ENCODE results near the gene BID. TPM values are rescaled to one million over a fixed set of nuclear protein-coding genes. Genes with fewer than 3 reads are reported as not detected.

BID gene
- total RNA-seq, 1 experiment from 2014 or later, result 44.4 TPM

- no peaks in the 10 kb centered on the region for H3K27me3 ChIP-seq (ENCODE audit: insufficient read depth, low read depth)
- H3K9me3 ChIP-seq (ENCODE audit: insufficient read depth, low read depth), result no peaks in the 10 kb centered on the region
- no peaks in the 10 kb centered on the region for H3K36me3 ChIP-seq (ENCODE audit: low read depth)
- no peak overlapping the region for H3K27ac ChIP-seq
- H3K79me2 ChIP-seq (ENCODE audit: low read depth), result no peaks in the 10 kb centered on the region
- H3K4me3 ChIP-seq, result no peak overlapping the region
- no peak for DNase-seq
- H2AFZ ChIP-seq, result no peak overlapping the region
- ChIA-PET POLR2A (ENCODE audit: unreplicated experiment) (no interaction called here), CTCF (no interaction called here)
- H3K4me1 ChIP-seq (replicated peaks; ENCODE audit: insufficient read depth), result peaks cover 3% of the 10 kb centered on the region; the same call in 1 of the 2 replicates
- TF ChIP-seq EZH2 (IDR thresholded peaks at IDR 0.05; ENCODE audit: low read depth) (no peak), CTCF (conservative IDR thresholded peaks at IDR 0.05) (no peak)
- H3K4me2 ChIP-seq, result no peak overlapping the region
- BruUV-seq (replicated peaks), result no TSS peak
- intact Hi-C loops (cut with micrococcal nuclease; ENCODE audit: unreplicated experiment), result loop anchor here (5.0 kb wide), 1 partner anchor 45 kb away; no protein-coding TSS in a partner anchor
- no peaks in the 10 kb centered on the region for H3F3A ChIP-seq (ENCODE audit: insufficient read depth, low read depth)
- H4K20me1 ChIP-seq (ENCODE audit: insufficient read depth), result no peaks in the 10 kb centered on the region
- no peaks in the 10 kb centered on the region for H3K9me2 ChIP-seq (ENCODE audit: insufficient read depth)
These were observed 13.0 kb upstream of the BID start for GRCh38 chr22:17787241-17787640.

- no peak overlapping the region for H2AFZ ChIP-seq
- H4K20me1 ChIP-seq (ENCODE audit: insufficient read depth), result no peaks in the 10 kb centered on the region
- H3K4me2 ChIP-seq, result no peak overlapping the region
- no peaks in the 10 kb centered on the region for H3K36me3 ChIP-seq (ENCODE audit: low read depth)
- H3K4me1 ChIP-seq (replicated peaks; ENCODE audit: insufficient read depth), result peaks cover 10% of the 10 kb centered on the region
- no peak overlapping the region for H3K4me3 ChIP-seq
- no TSS peak for BruUV-seq (replicated peaks)
- ChIA-PET POLR2A (ENCODE audit: unreplicated experiment) (no interaction called here), CTCF (no interaction called here)
- H3K27ac ChIP-seq, result no peak overlapping the region
- no peaks in the 10 kb centered on the region for H3K27me3 ChIP-seq (ENCODE audit: insufficient read depth, low read depth)
- no peaks in the 10 kb centered on the region for H3F3A ChIP-seq (ENCODE audit: insufficient read depth, low read depth)
- no peaks in the 10 kb centered on the region for H3K9me3 ChIP-seq (ENCODE audit: insufficient read depth, low read depth)
- TF ChIP-seq EZH2 (IDR thresholded peaks at IDR 0.05; ENCODE audit: low read depth) (no peak), CTCF (conservative IDR thresholded peaks at IDR 0.05) (no peak)
- H3K9me2 ChIP-seq (ENCODE audit: insufficient read depth), result no peaks in the 10 kb centered on the region
- no peak for DNase-seq
- intact Hi-C loops (cut with micrococcal nuclease; ENCODE audit: unreplicated experiment), result loop anchor here (5.0 kb wide), 1 partner anchor 44 kb away; no protein-coding TSS in a partner anchor
- no peaks in the 10 kb centered on the region for H3K79me2 ChIP-seq (ENCODE audit: low read depth)
These were observed 12.3 kb upstream of the BID start for GRCh38 chr22:17786435-17787161.

GRCh38 chr22:17785185-17786184 is 11.2 kb upstream of the BID start:
- H3K27me3 ChIP-seq (ENCODE audit: insufficient read depth, low read depth), result no peaks in the 10 kb centered on the region
- H3K9me3 ChIP-seq (ENCODE audit: insufficient read depth, low read depth), result no peaks in the 10 kb centered on the region
- peak; percentile 70 for TF ChIP-seq CTCF (conservative IDR thresholded peaks at IDR 0.05)
- no peak for TF ChIP-seq EZH2 (IDR thresholded peaks at IDR 0.05; ENCODE audit: low read depth)
- H3K4me2 ChIP-seq, result no peak overlapping the region
- H3K27ac ChIP-seq, result no peak overlapping the region
- no peaks in the 10 kb centered on the region for H3K79me2 ChIP-seq (ENCODE audit: low read depth)
- no peaks in the 10 kb centered on the region for H3F3A ChIP-seq (ENCODE audit: insufficient read depth, low read depth)
- H3K4me1 ChIP-seq (replicated peaks; ENCODE audit: insufficient read depth), result peaks cover 16% of the 10 kb centered on the region
- CTCF ChIA-PET, result interaction anchor here (0.6 to 1.1 kb wide), 7 partner anchors 13 to 330 kb away, joined by 3 to 13 read pairs (median 3); no protein-coding TSS in a partner anchor
- DNase-seq, result peak in 1 of 2 experiments; percentile 68
- no TSS peak for BruUV-seq (replicated peaks)
- H3K36me3 ChIP-seq (ENCODE audit: low read depth), result no peaks in the 10 kb centered on the region
- H4K20me1 ChIP-seq (ENCODE audit: insufficient read depth), result no peaks in the 10 kb centered on the region
- POLR2A ChIA-PET (ENCODE audit: unreplicated experiment), result interaction anchor here (0.6 kb wide), 1 partner anchor 38 kb away, joined by 10 read pairs; no protein-coding TSS in a partner anchor
- H3K4me3 ChIP-seq, result no peak overlapping the region
- intact Hi-C loops (cut with micrococcal nuclease; ENCODE audit: unreplicated experiment), result loop anchor here (2.0 to 5.0 kb wide), 2 partner anchors 43 to 227 kb away; no protein-coding TSS in a partner anchor
- no peaks in the 10 kb centered on the region for H3K9me2 ChIP-seq (ENCODE audit: insufficient read depth)
- no peak overlapping the region for H2AFZ ChIP-seq

All from PC-9 (cell line).